ENCODE data around the gene PRKD3. TPM values are rescaled to one million over a fixed set of nuclear protein-coding genes. Genes with fewer than 3 reads are reported as not detected.

The PRKD3 gene
- total and polyA plus RNA-seq, 10 of the 15 experiments (the other 5 are each of a cell fraction or from before 2014, with no cell fraction given), result 3.3 to 14.9 (median 7.9) TPM

- Histone ChIP-seq H3K4me1 (ENCODE audit: control insufficient read depth, insufficient read depth, low read length) (no peaks in the 10 kb centered on the region), H3K36me3 (ENCODE audit: control insufficient read depth in 2 of 2, insufficient read depth in 2 of 2, low read length in 1 of 2) (no peaks in the 10 kb centered on the region; a peak in 1 of 4 replicates), H3K79me2 (ENCODE audit: control insufficient read depth, insufficient read depth, low read length) (no peaks in the 10 kb centered on the region), H3K9me3 (replicated peaks; ENCODE audit: control insufficient read depth, insufficient read depth, low read length) (no peaks in the 10 kb centered on the region), H4K20me1 (ENCODE audit: control insufficient read depth, insufficient read depth) (no peaks in the 10 kb centered on the region), H2AFZ (ENCODE audit: control insufficient read depth, low read depth, low read length) (no peak overlapping the region), H3K9ac (ENCODE audit: control insufficient read depth, insufficient read depth, low read length) (no peak overlapping the region), H3K27ac (ENCODE audit: control insufficient read depth, insufficient read depth) (no peak overlapping the region), H3K4me2 (ENCODE audit: control insufficient read depth, insufficient read depth) (no peak overlapping the region), H3K4me3 (no peak overlapping the region), H3K27me3 (replicated peaks in 1 of 2; ENCODE audit: control insufficient read depth in 2 of 2, insufficient read depth in 2 of 2, low read length in 1 of 2) (no peaks in the 10 kb centered on the region; a peak in 1 of 4 replicates)
- ChIA-PET RAD21 (ENCODE audit: unreplicated experiment) (no interaction called here), POLR2A (no interaction called here), CTCF (interaction anchor here (0.7 to 2.6 kb wide), 5 partner anchors 86 to 539 kb away, joined by 3 to 8 read pairs (median 3); no protein-coding TSS in a partner anchor), SMC1A (ENCODE audit: uncharacterized antibody, unreplicated experiment) (no interaction called here)
- intact Hi-C loops (cut with micrococcal nuclease; ENCODE audit: unreplicated experiment) (loop anchor here (5.0 to 10.0 kb wide), 2 partner anchors 104 to 547 kb away; no protein-coding TSS in a partner anchor), in situ Hi-C loops (cut with MboI) (no loop called here)
- ATAC-seq (peak; percentile 78), DNase-seq (ENCODE audit: low read depth, low spot score) (peak; percentile 7), FAIRE-seq (peak; percentile 35)
- WGBS (ENCODE audit: insufficient coverage, insufficient replicate concordance, low lambda C conversion rate, missing lambda C conversion rate), result 100% methylated on average over 2 of the region's 2 CpGs
- BruUV-seq (replicated peaks), result no TSS peak
- peak; percentile 70 for TF ChIP-seq RAD21 (IDR thresholded peaks at IDR 0.05; ENCODE audit: insufficient read depth, low read depth, low read length)
- TF ChIP-seq EGR1 (IDR thresholded peaks at IDR 0.05; ENCODE audit: borderline replicate concordance in 1 of 2, low read depth in 2 of 2, low read length in 2 of 2), result no peak
- no peak for TF ChIP-seq BCL3 (IDR thresholded peaks at IDR 0.05; ENCODE audit: borderline replicate concordance, insufficient read depth, low read depth, low read length, poor library complexity, severe bottlenecking)
- no peak for TF ChIP-seq CEBPZ (IDR thresholded peaks at IDR 0.05; ENCODE audit: low read depth, low read length)
- no peak for TF ChIP-seq CBX3 (IDR thresholded peaks at IDR 0.05; ENCODE audit: borderline replicate concordance, low read depth)
- TF ChIP-seq ZBED1 (IDR thresholded peaks at IDR 0.05; ENCODE audit: borderline replicate concordance), result no peak
- no peak for TF ChIP-seq RB1 (IDR thresholded peaks at IDR 0.05; ENCODE audit: borderline replicate concordance)
- no peak for TF ChIP-seq TCF7 (IDR thresholded peaks at IDR 0.05; ENCODE audit: borderline replicate concordance)
- no peak for TF ChIP-seq ZNF274 (IDR thresholded peaks at IDR 0.05; ENCODE audit: insufficient read depth, insufficient read length)
- TF ChIP-seq SMC3 (IDR thresholded peaks at IDR 0.05; ENCODE audit: borderline replicate concordance, low read length), result 0 out of 2 replicates have a peak, but pooled peaks have one; percentile 33
- no peak for TF ChIP-seq ZSCAN29 (IDR thresholded peaks at IDR 0.05)
- TF ChIP-seq CTCF (IDR thresholded peaks at IDR 0.05 in 2 of 3, conservative IDR thresholded peaks at IDR 0.05 in 1 of 3; ENCODE audit: control insufficient read depth in 2 of 3, extremely low read depth in 1 of 3, insufficient read depth in 1 of 3, low read depth in 3 of 3, low read length in 3 of 3), result peak; percentile 28 to 56 (median 30); a peak in 4 of 6 replicates
- TF ChIP-seq IKZF2 (IDR thresholded peaks at IDR 0.05), result no peak
- no peak for TF ChIP-seq EED (IDR thresholded peaks at IDR 0.05; ENCODE audit: low read depth)
- TF ChIP-seq BRCA1 (IDR thresholded peaks at IDR 0.05; ENCODE audit: low read depth, low read length), result no peak
Measured at GRCh38 chr2:37287966-37288365, 36.7 kb downstream of the PRKD3 start.
